OCI-LY7 (cell line): ENCODE results near the gene KLF16. TPM values are rescaled to one million over a fixed set of nuclear protein-coding genes. Genes with fewer than 3 reads are reported as not detected.

ENCODE experiments used
- BruUV-seq: library from RNA; stranded (reverse); fragments of 400-500 nt; replicated peaks from 2 replicates; lab custom pipeline; 2021; lab: Mats Ljungman, UMichigan
- CTCF ChIA-PET: fragments of 300-600 bp; sonication (Branson Sonifier 250); formaldehyde crosslinking; loops from one replicate; lab custom pipeline; 2022; ENCODE audit warnings: antibody characterized with exemption; ENCODE audit not compliant: unreplicated experiment; lab: Charles Lee
- POLR2A ChIA-PET: fragments of 300-600 bp; sonication (Branson Sonifier 250); formaldehyde crosslinking; loops from one replicate; lab custom pipeline; 2022; ENCODE audit warnings: antibody characterized with exemption; lab: Charles Lee
- DNase-seq: peaks from one replicate; pipeline ENCODE4 v3.0.0-alpha.2; 2015; ENCODE audit warnings: low spot score
- H2AFZ ChIP-seq: fragments of 200-600 bp; sonication (generic), shearing (Covaris generic); 2 replicates; pipeline ENCODE4 v1.6.1; 2014; ENCODE audit warnings: mild to moderate bottlenecking, antibody characterized with exemption, low read length, moderate library complexity
- H3K27ac ChIP-seq: fragments of 200-600 bp; sonication (generic); 2 replicates; pipeline ENCODE4 v1.5.1; 2014; ENCODE audit warnings: mixed run types, low read depth, mild to moderate bottlenecking, moderate library complexity, low read length, inconsistent platforms; ENCODE audit not compliant: poor library complexity, severe bottlenecking
- H3K36me3 ChIP-seq: fragments of 200-600 bp; sonication (generic); 2 replicates; pipeline ENCODE4 v1.6.1; 2014; ENCODE audit warnings: mild to moderate bottlenecking, antibody characterized with exemption, low read length, moderate library complexity, mixed read lengths; ENCODE audit not compliant: insufficient read depth
- H3K4me1 ChIP-seq: fragments of 200-600 bp; sonication (generic); 2 replicates; pipeline ENCODE4 v1.5.1; 2014; ENCODE audit warnings: mild to moderate bottlenecking, low read length; ENCODE audit not compliant: insufficient read depth, poor library complexity, severe bottlenecking
- H3K4me2 ChIP-seq: fragments of 200-600 bp; sonication (generic); 2 replicates; pipeline ENCODE4 v1.6.1; 2014; ENCODE audit warnings: mild to moderate bottlenecking, low read length
- H3K4me3 ChIP-seq: fragments of 200-600 bp; sonication (generic); 2 replicates; pipeline ENCODE4 v1.5.1; 2014; ENCODE audit warnings: mild to moderate bottlenecking, low read depth, low read length; ENCODE audit not compliant: poor library complexity, severe bottlenecking
- H3K79me2 ChIP-seq: fragments of 200-600 bp; sonication (generic); 2 replicates; pipeline ENCODE4 v1.6.1; 2016; ENCODE audit warnings: low read depth, mild to moderate bottlenecking, low read length, moderate library complexity, mixed read lengths; ENCODE audit not compliant: insufficient read depth
- H3K9me2 ChIP-seq: fragments of 200-600 bp; sonication (generic); 2 replicates; pipeline ENCODE4 v1.6.1; 2016; ENCODE audit warnings: mild to moderate bottlenecking, low read length, mixed read lengths; ENCODE audit not compliant: insufficient read depth
- H3K9me3 ChIP-seq: fragments of 200-600 bp; sonication (generic); 2 replicates; pipeline ENCODE4 v1.6.1; 2014; ENCODE audit warnings: mild to moderate bottlenecking, mixed run types, low read length, mixed read lengths
- H4K20me1 ChIP-seq: fragments of 200-600 bp; sonication (generic); 2 replicates; pipeline ENCODE4 v1.6.1; 2014; ENCODE audit warnings: mild to moderate bottlenecking, antibody characterized with exemption, low read length, moderate library complexity, mixed read lengths; ENCODE audit not compliant: insufficient read depth
- CTCF ChIP-seq: fragments of 200-600 bp; sonication (generic); conservative IDR thresholded peaks from 2 replicates; pipeline ENCODE4 v1.5.1; 2014; ENCODE audit warnings: mild to moderate bottlenecking, antibody characterized with exemption, low read length, moderate library complexity, mixed read lengths
- EZH2phosphoT487 ChIP-seq: fragments of 200-600 bp; sonication (generic); IDR thresholded peaks from 2 replicates; pipeline ENCODE4 v1.6.1; 2018; ENCODE audit warnings: low read depth, borderline replicate concordance, mild to moderate bottlenecking, mixed run types, antibody characterized with exemption, low read length, moderate library complexity, mixed read lengths
- intact Hi-C: fragments of 100-400 bp; cut with micrococcal nuclease; formaldehyde crosslinking; loops from one replicate; pipeline ENCODE4 v1.10.0; 2022; ENCODE audit not compliant: unreplicated experiment
- total RNA-seq, 2 experiments: library from RNA; depleted of rRNA in 1 of 2; stranded (reverse); fragments of >200 nt in 1 of 2; shearing (Covaris generic) in 1 of 2; gene quantifications; 2 replicates each; pipeline ENCODE4 v1.2.3, GENCODE V29; 2014 to 2022

KLF16 gene
- total RNA-seq, 2 experiments from 2014 or later, result 9.6 to 44.4 TPM

DNA sequence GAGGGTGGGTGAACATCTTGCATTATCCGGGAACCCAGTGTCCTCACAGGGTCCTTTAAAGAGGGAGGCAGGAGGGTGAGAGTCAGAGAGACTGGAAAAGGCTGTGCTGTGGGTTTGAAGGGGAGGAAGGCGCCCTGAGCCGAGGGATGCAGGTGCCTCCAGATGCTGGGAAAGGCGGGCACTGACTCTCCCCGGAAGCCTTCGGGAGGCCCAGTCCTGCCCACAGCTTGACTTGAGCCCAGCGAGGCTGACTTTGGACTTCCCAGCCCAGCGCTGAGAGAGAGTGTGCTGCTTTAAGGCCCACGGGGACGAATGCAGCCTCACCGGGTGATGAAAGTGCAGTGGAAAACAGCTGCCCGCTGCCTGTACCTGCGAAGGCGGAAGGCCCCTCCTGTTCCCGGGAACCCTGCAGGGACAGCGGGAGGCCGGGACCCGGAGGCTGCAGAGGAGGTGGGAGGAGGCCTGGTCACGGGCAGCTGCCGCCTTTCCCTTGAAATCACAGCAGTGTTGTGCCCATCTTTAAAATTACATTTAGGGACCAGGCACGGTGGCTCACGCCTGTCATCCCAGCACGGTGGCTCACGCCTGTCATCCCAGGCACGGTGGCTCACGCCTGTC lies 31.2 kb downstream of the KLF16 start:
- CTCF ChIA-PET, result no interaction called here
- Histone ChIP-seq H3K4me3 (no peak overlapping the region), H3K9me3 (no peaks in the 10 kb centered on the region), H3K27ac (no peak overlapping the region), H3K36me3 (peaks cover 60% of the 10 kb centered on the region), H3K9me2 (no peaks in the 10 kb centered on the region), H3K4me1 (no peaks in the 10 kb centered on the region), H3K4me2 (no peak overlapping the region), H2AFZ (no peak overlapping the region), H4K20me1 (no peaks in the 10 kb centered on the region; the same call in 1 of the 2 replicates), H3K79me2 (peaks cover 15% of the 10 kb centered on the region)
- BruUV-seq, result no TSS peak
- POLR2A ChIA-PET, result interaction anchor here (0.6 kb wide), 1 partner anchor 323 kb away, joined by 5 read pairs; no protein-coding TSS in a partner anchor
- intact Hi-C loops, result no loop called here
- TF ChIP-seq CTCF (no peak), EZH2phosphoT487 (no peak)
- no peak for DNase-seq

DNA sequence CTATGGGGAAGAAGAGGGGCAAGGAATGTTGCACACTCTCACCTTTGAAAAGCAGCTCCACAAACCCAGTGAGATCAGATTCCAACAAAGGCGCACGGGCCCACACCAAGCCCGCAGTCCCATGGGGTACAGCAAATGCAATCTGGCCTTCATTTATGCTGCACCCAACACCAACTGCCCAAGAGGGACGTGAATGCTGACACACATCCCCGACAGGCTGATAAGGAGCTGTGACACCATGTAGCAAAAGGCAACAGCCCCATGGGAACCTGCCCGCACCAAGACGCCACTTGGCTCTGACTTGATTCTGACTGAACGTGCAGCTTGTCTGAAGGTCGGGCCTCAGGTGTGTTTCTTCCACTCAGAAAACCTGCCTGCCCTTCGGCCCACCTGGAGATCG lies 32.4 kb downstream of the KLF16 start:
- ChIA-PET CTCF (no interaction called here), POLR2A (interaction anchor here (0.6 kb wide), 1 partner anchor 291 kb away, joined by 7 read pairs; no protein-coding TSS in a partner anchor)
- no peak for DNase-seq
- Histone ChIP-seq H3K27ac (no peak overlapping the region), H3K9me3 (no peaks in the 10 kb centered on the region), H3K36me3 (peaks cover 61% of the 10 kb centered on the region), H3K4me3 (no peak overlapping the region), H3K9me2 (no peaks in the 10 kb centered on the region), H4K20me1 (no peaks in the 10 kb centered on the region; the same call in 1 of the 2 replicates), H3K4me1 (no peaks in the 10 kb centered on the region), H3K79me2 (peaks cover 4% of the 10 kb centered on the region), H2AFZ (no peak overlapping the region), H3K4me2 (no peak overlapping the region)
- TF ChIP-seq EZH2phosphoT487, result no peak
- no peak for TF ChIP-seq CTCF
- BruUV-seq, result no TSS peak
- intact Hi-C loops, result no loop called here

DNA sequence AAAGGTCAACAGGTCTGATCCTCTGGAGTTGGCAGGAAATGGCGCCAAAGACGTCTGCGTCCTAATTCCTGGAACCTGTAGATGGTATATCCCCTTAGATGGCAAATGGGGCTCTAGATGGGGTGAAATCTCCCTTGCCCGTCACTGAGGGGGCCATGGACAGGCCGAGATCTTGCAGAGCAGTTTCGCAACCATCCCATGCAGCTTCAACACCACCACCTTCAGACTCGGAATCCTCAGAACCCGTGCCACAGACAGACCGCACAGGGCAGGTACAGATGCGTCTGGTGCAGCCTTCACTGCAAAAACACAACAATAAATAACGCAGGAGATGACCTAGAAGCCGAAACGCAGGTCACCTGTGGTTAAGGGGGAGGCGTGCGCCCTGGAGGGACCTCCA lies 32.8 kb downstream of the KLF16 start:
- no peaks in the 10 kb centered on the region for H3K9me3 ChIP-seq
- DNase-seq, result no peak
- H3K4me2 ChIP-seq, result no peak overlapping the region
- no peaks in the 10 kb centered on the region for H3K4me1 ChIP-seq
- peaks cover 65% of the 10 kb centered on the region for H3K36me3 ChIP-seq
- intact Hi-C loops, result no loop called here
- H4K20me1 ChIP-seq, result no peaks in the 10 kb centered on the region
- no peak overlapping the region for H2AFZ ChIP-seq
- no peak overlapping the region for H3K27ac ChIP-seq
- TF ChIP-seq EZH2phosphoT487 (no peak), CTCF (no peak)
- CTCF ChIA-PET, result no interaction called here
- H3K9me2 ChIP-seq, result no peaks in the 10 kb centered on the region
- H3K79me2 ChIP-seq, result peaks cover under 1% of the 10 kb centered on the region
- no peak overlapping the region for H3K4me3 ChIP-seq
- POLR2A ChIA-PET, result interaction anchor here (0.6 kb wide), 1 partner anchor 291 kb away, joined by 7 read pairs; no protein-coding TSS in a partner anchor
- no TSS peak for BruUV-seq
